ENCODE results near the gene CARD10.

Gene CARD10, protein sequence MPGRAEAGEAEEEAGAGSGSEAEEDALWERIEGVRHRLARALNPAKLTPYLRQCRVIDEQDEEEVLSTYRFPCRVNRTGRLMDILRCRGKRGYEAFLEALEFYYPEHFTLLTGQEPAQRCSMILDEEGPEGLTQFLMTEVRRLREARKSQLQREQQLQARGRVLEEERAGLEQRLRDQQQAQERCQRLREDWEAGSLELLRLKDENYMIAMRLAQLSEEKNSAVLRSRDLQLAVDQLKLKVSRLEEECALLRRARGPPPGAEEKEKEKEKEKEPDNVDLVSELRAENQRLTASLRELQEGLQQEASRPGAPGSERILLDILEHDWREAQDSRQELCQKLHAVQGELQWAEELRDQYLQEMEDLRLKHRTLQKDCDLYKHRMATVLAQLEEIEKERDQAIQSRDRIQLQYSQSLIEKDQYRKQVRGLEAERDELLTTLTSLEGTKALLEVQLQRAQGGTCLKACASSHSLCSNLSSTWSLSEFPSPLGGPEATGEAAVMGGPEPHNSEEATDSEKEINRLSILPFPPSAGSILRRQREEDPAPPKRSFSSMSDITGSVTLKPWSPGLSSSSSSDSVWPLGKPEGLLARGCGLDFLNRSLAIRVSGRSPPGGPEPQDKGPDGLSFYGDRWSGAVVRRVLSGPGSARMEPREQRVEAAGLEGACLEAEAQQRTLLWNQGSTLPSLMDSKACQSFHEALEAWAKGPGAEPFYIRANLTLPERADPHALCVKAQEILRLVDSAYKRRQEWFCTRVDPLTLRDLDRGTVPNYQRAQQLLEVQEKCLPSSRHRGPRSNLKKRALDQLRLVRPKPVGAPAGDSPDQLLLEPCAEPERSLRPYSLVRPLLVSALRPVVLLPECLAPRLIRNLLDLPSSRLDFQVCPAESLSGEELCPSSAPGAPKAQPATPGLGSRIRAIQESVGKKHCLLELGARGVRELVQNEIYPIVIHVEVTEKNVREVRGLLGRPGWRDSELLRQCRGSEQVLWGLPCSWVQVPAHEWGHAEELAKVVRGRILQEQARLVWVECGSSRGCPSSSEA

DNA sequence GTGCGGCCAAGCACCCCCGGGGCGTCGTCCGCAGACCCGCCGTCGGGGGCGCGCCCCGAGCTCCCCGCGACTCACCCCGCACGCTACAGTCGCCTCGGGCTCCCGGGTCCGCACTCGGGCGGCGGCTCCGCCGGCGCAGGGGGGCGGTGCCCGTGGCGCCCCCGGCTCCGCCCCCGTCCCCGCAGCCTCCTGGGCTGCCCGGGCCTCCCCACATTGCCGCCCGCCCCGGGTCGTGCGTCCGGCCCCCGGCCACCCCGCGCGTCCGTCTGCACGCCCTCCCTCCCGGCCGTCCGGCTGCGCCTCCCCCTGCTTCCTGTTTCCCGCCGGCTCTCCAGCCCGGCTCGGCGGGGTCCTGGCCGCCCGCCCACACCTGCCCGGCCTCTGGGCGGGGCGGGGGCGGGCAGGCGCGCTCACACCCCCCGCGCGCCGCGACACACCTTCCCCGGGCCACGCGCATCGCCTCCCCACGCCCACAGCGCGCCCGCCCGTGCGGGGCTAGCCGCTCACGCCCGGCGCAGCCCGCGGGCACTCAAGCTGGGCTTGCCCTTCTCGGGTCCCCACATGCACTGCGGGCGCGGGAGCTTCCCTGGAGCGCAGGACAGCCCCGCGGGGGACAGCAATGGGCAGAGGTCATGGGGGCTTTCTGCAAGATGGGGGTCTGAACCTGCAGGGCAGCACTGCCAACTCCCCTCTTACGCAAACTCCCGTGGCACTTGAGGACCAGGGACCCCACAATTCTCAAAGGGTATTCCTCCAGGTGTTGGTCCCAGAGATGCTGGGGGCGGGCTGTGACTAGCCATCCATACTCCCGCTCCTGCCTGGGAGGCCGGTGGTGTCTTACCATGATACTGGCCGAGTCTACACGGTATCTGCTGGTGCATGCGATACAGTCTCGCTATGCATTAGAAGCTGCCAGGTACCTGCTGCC is at the start of gene CARD10:
Gene CARD10, minus strand, starts transcription at position 148 of the 928 bp plus-strand sequence. CDS start 215 bp downstream, outside the sequence.
- H3K27ac ChIP-seq (ENCODE audit: low read length): no peak within 1 kb of the TSS
- no peaks in the 10 kb centered on the region for H3K9me3 ChIP-seq (ENCODE audit: control insufficient read depth in 2 of 2, low read length in 2 of 2)
- peaks cover 29 to 37% of the 10 kb centered on the region in 2 donors for H3K27me3 ChIP-seq (ENCODE audit: control insufficient read depth in 1 of 2, insufficient read depth in 2 of 2, low read length in 2 of 2)
- no peaks in the 10 kb centered on the region for H3K36me3 ChIP-seq (ENCODE audit: control insufficient read depth in 2 of 2, insufficient read depth in 2 of 2, low read length in 2 of 2)
- no peak within 1 kb of the TSS for H3K9ac ChIP-seq (ENCODE audit: low read length in 2 of 2)
- peaks cover 11% of the 10 kb centered on the region for H3K4me1 ChIP-seq (ENCODE audit: control insufficient read depth, insufficient read depth, low read length)
- peak within 1 kb of the TSS; percentile 35 to 62 for H3K4me3 ChIP-seq (ENCODE audit: low read length in 2 of 2)

DNA sequence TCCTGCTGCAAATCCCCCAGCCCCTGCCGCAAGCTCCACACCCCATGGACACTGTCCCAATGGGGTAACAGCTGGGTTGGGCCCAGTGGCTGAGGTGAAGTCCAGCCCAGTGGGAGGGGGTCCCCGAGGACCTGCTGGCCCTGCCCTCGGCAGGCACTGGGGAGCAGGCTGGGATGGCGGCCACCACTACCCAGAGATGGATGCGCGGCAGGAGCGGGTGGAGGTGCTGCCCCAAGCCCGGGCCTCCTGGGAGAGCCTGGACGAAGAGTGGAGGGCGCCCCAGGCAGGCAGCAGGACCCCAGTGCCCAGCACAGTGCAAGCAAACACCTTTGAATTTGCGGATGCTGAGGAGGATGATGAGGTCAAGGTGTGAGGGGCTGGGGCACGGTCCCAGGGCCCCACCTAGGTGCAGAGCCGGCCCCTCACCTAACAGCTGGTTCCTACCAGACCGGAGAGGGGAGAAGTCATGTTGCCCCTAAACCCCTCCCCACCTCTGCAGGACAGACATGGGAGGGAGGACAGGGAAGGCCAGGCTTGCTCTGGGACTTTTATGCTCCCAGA is 49.3 kb upstream of the CARD10 start:
- H3K9me3 ChIP-seq (ENCODE audit: control insufficient read depth in 2 of 2, low read length in 2 of 2): no peaks in the 10 kb centered on the region
- H3K4me3 ChIP-seq (ENCODE audit: low read length in 2 of 2): no peak overlapping the region
- peaks cover 0 to 2% of the 10 kb centered on the region in 2 donors for H3K27me3 ChIP-seq (ENCODE audit: control insufficient read depth in 1 of 2, insufficient read depth in 2 of 2, low read length in 2 of 2)
- H3K4me1 ChIP-seq (ENCODE audit: control insufficient read depth, insufficient read depth, low read length): peaks cover 48% of the 10 kb centered on the region
- H3K9ac ChIP-seq (ENCODE audit: low read length in 2 of 2): no peak overlapping the region
- peaks cover 3 to 9% of the 10 kb centered on the region in 2 donors for H3K36me3 ChIP-seq (ENCODE audit: control insufficient read depth in 2 of 2, insufficient read depth in 2 of 2, low read length in 2 of 2)
- no peak overlapping the region for H3K27ac ChIP-seq (ENCODE audit: low read length)

DNA sequence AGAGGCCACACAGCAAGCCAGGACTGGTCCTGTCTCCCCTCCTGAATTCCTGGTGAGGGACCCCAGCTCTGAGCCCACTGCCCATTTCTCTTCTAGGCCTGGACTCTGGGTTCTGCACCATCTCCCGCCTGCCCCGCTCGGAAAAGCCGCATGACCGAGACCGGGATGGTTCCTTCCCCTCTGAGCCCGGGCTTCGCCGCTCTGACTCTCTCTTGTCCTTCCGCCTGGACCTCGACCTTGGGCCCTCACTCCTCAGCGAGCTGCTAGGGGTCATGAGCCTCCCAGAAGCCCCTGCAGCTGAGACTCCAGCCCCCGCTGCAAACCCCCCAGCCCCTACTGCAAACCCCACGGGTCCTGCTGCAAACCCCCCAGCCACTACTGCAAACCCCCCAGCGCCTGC is 48.8 kb upstream of the CARD10 start:
- Histone ChIP-seq H3K27me3 (ENCODE audit: control insufficient read depth in 1 of 2, insufficient read depth in 2 of 2, low read length in 2 of 2) (peaks cover 0 to 2% of the 10 kb centered on the region in 2 donors), H3K4me1 (ENCODE audit: control insufficient read depth, insufficient read depth, low read length) (peaks cover 53% of the 10 kb centered on the region), H3K9ac (ENCODE audit: low read length in 2 of 2) (no peak overlapping the region), H3K27ac (ENCODE audit: low read length) (no peak overlapping the region), H3K36me3 (ENCODE audit: control insufficient read depth in 2 of 2, insufficient read depth in 2 of 2, low read length in 2 of 2) (peaks cover 3 to 9% of the 10 kb centered on the region in 2 donors), H3K4me3 (ENCODE audit: low read length in 2 of 2) (no peak overlapping the region), H3K9me3 (ENCODE audit: control insufficient read depth in 2 of 2, low read length in 2 of 2) (no peaks in the 10 kb centered on the region)

DNA sequence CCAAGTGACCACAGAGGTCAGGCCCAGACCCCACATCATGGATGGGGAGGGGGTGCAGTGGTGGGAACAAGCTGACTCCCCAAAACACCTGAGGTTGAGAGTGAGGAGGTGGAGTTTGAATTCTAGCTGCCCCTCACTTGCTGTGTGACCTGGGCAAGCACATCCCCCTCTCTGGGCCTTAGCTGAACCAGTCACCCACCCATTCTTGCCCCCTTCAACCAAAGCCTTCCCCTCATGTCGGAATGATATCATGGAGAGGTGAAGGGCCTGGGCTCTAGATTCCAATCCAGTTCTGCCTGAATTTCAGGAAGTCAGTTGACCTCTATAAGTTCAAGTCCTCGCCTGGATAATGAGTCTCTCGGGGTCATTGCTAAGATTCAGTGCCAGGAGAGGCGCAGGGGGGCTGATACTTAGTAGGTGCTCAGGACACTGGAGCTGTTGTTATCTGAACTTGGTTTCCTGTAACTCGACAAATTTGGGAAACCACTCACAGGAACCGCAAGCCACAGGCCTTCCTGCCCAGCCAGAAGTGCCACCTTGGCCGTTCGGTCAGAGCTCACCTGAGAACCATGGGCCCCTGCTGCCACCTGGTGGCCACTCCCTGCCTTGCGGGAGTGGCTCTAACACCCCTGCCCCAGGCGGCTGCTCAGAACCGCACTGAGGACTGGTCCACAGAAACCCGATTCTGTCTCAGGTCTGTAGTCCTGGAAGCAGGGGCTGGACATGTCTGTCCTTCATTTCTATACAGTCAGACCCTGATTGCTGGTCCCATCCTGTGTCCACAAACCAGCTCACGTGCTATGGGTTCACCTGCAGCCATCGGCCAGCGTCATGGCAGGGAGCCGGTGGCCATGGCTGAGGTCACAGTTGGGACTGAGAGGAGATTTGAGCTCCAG is 47.9 kb upstream of the CARD10 start:
- H3K4me3 ChIP-seq (ENCODE audit: low read length in 2 of 2): no peak overlapping the region
- H3K9me3 ChIP-seq (ENCODE audit: control insufficient read depth in 2 of 2, low read length in 2 of 2): no peaks in the 10 kb centered on the region
- H3K4me1 ChIP-seq (ENCODE audit: control insufficient read depth, insufficient read depth, low read length): peaks cover 61% of the 10 kb centered on the region
- H3K9ac ChIP-seq (ENCODE audit: low read length in 2 of 2): peak overlapping the region in 1 of 2 donors; percentile 51
- H3K36me3 ChIP-seq (ENCODE audit: control insufficient read depth in 2 of 2, insufficient read depth in 2 of 2, low read length in 2 of 2): peaks cover 3 to 9% of the 10 kb centered on the region in 2 donors
- peaks cover 0 to 2% of the 10 kb centered on the region in 2 donors for H3K27me3 ChIP-seq (ENCODE audit: control insufficient read depth in 1 of 2, insufficient read depth in 2 of 2, low read length in 2 of 2)
- H3K27ac ChIP-seq (ENCODE audit: low read length): no peak overlapping the region

DNA sequence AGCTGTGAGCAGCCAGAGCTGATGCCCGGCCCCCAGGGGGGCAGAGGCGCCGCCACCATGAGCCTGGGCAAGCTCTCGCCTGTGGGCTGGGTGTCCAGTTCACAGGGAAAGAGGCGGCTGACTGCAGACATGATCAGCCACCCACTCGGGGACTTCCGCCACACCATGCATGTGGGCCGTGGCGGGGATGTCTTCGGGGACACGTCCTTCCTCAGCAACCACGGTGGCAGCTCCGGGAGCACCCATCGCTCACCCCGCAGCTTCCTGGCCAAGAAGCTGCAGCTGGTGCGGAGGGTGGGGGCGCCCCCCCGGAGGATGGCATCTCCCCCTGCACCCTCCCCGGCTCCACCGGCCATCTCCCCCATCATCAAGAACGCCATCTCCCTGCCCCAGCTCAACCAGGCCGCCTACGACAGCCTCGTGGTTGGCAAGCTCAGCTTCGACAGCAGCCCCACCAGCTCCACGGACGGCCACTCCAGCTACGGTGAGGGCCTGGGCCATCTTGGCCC is 47.2 kb upstream of the CARD10 start:
- Histone ChIP-seq H3K27ac (ENCODE audit: low read length) (no peak overlapping the region), H3K9ac (ENCODE audit: low read length in 2 of 2) (no peak overlapping the region), H3K9me3 (ENCODE audit: control insufficient read depth in 2 of 2, low read length in 2 of 2) (no peaks in the 10 kb centered on the region), H3K36me3 (ENCODE audit: control insufficient read depth in 2 of 2, insufficient read depth in 2 of 2, low read length in 2 of 2) (peaks cover 3 to 9% of the 10 kb centered on the region in 2 donors), H3K27me3 (ENCODE audit: control insufficient read depth in 1 of 2, insufficient read depth in 2 of 2, low read length in 2 of 2) (peaks cover 2 to 6% of the 10 kb centered on the region in 2 donors), H3K4me3 (ENCODE audit: low read length in 2 of 2) (no peak overlapping the region), H3K4me1 (ENCODE audit: control insufficient read depth, insufficient read depth, low read length) (peaks cover 69% of the 10 kb centered on the region)

DNA sequence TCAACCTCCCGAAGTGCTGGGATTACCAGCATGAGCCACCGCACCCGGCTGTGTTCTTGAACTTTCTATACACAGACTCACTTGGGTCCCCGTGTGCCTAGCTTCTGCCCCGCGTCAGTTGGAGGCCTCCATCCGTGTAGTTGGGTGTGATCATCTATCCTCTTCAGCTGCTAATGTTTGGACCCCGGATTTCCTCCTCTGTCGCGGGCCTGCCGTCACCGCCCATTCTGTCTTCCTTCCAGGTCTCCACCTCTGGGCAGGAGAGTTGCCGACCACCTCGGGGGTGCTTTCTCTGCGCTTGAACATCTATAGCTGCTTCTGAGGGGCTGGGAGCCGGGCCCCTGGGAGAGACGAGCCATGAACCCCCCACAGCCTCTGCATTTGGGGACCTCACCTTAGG is 46.6 kb upstream of the CARD10 start:
- peaks cover 0 to 9% of the 10 kb centered on the region in 2 donors for H3K27me3 ChIP-seq (ENCODE audit: control insufficient read depth in 1 of 2, insufficient read depth in 2 of 2, low read length in 2 of 2)
- peaks cover 3 to 9% of the 10 kb centered on the region in 2 donors for H3K36me3 ChIP-seq (ENCODE audit: control insufficient read depth in 2 of 2, insufficient read depth in 2 of 2, low read length in 2 of 2)
- H3K9me3 ChIP-seq (ENCODE audit: control insufficient read depth in 2 of 2, low read length in 2 of 2): no peaks in the 10 kb centered on the region
- no peak overlapping the region for H3K9ac ChIP-seq (ENCODE audit: low read length in 2 of 2)
- no peak overlapping the region for H3K4me3 ChIP-seq (ENCODE audit: low read length in 2 of 2)
- peaks cover 75% of the 10 kb centered on the region for H3K4me1 ChIP-seq (ENCODE audit: control insufficient read depth, insufficient read depth, low read length)
- H3K27ac ChIP-seq (ENCODE audit: low read length): no peak overlapping the region

DNA sequence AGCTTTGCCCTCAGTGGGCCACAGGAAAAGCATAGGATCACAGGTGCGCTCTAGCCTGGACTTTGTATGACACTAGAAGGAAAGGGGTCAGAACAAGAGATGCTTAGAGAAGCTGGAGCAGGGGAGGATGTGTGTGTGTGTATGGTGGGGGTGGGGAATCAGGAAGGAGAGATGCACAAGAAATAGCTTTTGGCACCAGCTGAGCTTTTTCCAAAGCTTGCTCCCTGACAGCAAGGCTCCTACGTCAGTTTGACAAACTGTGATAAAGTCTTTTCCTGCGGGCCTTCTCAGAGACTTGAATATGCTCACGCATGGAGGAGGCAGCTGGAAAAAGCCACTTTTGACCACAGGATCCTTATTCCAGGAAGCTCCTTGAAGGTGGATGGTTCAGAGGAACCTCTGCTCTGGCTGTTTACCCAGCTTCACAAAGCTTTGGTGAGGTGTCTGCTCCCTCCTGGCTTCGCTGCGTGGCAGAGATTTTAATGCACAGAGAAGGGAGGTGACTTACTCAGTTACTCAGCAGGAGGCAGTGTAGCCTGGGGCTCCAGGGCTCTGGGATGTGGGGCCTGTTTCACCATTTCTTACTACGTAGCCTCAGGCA is 45.0 kb upstream of the CARD10 start:
- H3K27ac ChIP-seq (ENCODE audit: low read length): peak overlapping the region; percentile 24
- peak overlapping the region in 1 of 2 donors; percentile 35 for H3K4me3 ChIP-seq (ENCODE audit: low read length in 2 of 2)
- H3K9me3 ChIP-seq (ENCODE audit: control insufficient read depth in 2 of 2, low read length in 2 of 2): no peaks in the 10 kb centered on the region
- peak overlapping the region in 1 of 2 donors; percentile 42 for H3K9ac ChIP-seq (ENCODE audit: low read length in 2 of 2)
- peaks cover 75% of the 10 kb centered on the region for H3K4me1 ChIP-seq (ENCODE audit: control insufficient read depth, insufficient read depth, low read length)
- peaks cover 0 to 9% of the 10 kb centered on the region in 2 donors for H3K27me3 ChIP-seq (ENCODE audit: control insufficient read depth in 1 of 2, insufficient read depth in 2 of 2, low read length in 2 of 2)
- H3K36me3 ChIP-seq (ENCODE audit: control insufficient read depth in 2 of 2, insufficient read depth in 2 of 2, low read length in 2 of 2): peaks cover 3 to 9% of the 10 kb centered on the region in 2 donors

DNA sequence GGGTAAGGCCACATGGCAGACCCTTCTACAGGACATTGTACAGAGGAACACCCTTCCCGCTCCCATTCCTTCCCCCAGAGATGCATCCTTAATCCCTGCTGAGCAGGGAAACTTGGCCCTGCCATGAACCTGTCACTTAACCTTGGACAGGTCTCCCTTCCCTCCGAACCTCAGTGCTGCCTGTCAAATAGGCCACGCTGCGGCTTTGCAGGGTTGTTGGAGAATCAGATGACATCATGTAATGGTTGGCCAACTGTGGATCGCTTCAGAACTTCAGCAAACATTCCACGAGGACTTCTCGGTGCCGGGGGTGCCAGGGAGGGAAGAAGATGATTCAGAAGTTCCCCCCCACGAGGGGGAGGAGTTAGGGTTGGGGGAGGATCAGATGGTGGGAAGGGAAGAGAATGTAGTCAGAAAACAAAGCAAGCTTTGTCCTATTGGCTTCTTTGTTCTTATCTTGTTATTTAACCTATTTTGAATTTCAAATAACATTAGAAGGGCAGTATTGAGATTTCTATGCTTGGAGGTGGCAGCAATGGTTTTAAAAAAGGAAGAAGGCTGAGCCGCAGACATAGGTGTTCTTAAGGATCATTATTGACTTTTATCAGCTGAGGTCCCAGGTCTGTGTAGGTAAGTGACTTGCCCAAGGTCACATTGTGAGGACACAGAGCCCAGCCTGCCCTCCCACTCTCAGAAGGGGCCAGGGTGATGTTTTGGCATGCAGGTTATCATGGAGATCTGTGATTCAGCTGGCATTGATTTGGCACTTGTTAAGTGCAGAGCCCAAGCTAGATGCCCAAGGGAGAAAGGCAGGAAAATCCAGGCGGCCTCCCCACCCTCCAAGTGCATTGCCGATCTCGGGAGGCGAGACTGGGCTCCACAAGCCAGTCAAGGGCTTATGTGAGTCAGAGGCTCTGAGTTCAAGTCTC is 44.2 kb upstream of the CARD10 start:
- Histone ChIP-seq H3K27me3 (ENCODE audit: control insufficient read depth in 1 of 2, insufficient read depth in 2 of 2, low read length in 2 of 2) (peaks cover 0 to 9% of the 10 kb centered on the region in 2 donors), H3K36me3 (ENCODE audit: control insufficient read depth in 2 of 2, insufficient read depth in 2 of 2, low read length in 2 of 2) (peaks cover 3 to 9% of the 10 kb centered on the region in 2 donors), H3K9ac (ENCODE audit: low read length in 2 of 2) (no peak overlapping the region), H3K9me3 (ENCODE audit: control insufficient read depth in 2 of 2, low read length in 2 of 2) (no peaks in the 10 kb centered on the region), H3K27ac (ENCODE audit: low read length) (peak overlapping the region; percentile 24), H3K4me3 (ENCODE audit: low read length in 2 of 2) (peak overlapping the region in 1 of 2 donors; percentile 35), H3K4me1 (ENCODE audit: control insufficient read depth, insufficient read depth, low read length) (peaks cover 75% of the 10 kb centered on the region)
